ENCODE measurements around the gene OR10C1. TPM values are rescaled to one million over a fixed set of nuclear protein-coding genes. Genes with fewer than 3 reads are reported as not detected.

Gene OR10C1
- total RNA-seq, 1 experiment from 2014 or later = not detected

DNA sequence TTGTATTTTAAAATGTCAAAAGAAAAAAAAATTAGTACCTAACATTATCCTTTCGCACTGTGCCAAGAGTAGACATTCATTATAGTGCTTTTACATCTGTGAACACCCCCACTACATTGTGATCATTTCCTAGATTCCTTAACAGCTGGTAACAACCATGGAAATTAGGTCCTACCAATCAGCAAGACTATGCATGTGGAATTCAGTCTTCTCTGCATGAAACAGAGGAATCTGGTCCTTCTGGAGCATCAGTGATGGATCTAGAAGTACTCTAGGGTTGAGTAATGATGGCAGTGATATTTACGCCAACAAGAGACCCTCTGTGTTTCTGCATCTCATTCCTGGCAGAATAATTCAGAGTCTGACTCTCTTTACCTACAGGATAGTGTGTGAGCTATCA is 14.9 kb upstream of the OR10C1 start:
- peaks cover 15% of the 10 kb centered on the region for H3K27me3 Mint-ChIP-seq (ENCODE audit: insufficient read depth, unreplicated experiment)
- no peak overlapping the region for H3K4me3 Mint-ChIP-seq (ENCODE audit: unreplicated experiment)
- no peak overlapping the region for H3K27ac Mint-ChIP-seq (ENCODE audit: unreplicated experiment)
- Histone ChIP-seq H3K4me3 (ENCODE audit: low read depth, low read length) (no peak overlapping the region), H3K9me3 (no peaks in the 10 kb centered on the region; the same call in 1 of the 2 replicates), H3K4me1 (no peaks in the 10 kb centered on the region), H3K36me3 (ENCODE audit: control insufficient read depth, insufficient read depth, low read length) (no peaks in the 10 kb centered on the region), H3K27me3 (replicated peaks; ENCODE audit: control insufficient read depth, insufficient read depth, low read length) (no peaks in the 10 kb centered on the region)
- H3K9me3 Mint-ChIP-seq (ENCODE audit: unreplicated experiment) = no peaks in the 10 kb centered on the region
- ChIA-PET CTCF (no interaction called here), POLR2A (no interaction called here)
- intact Hi-C loops (cut with micrococcal nuclease; ENCODE audit: unreplicated experiment) = no loop called here
- H3K4me1 Mint-ChIP-seq (ENCODE audit: low read depth, unreplicated experiment) = no peaks in the 10 kb centered on the region
- DNase-seq = no peak
- no peaks in the 10 kb centered on the region for H3K36me3 Mint-ChIP-seq (ENCODE audit: insufficient read depth, unreplicated experiment)
- TF ChIP-seq, protein P1, sequence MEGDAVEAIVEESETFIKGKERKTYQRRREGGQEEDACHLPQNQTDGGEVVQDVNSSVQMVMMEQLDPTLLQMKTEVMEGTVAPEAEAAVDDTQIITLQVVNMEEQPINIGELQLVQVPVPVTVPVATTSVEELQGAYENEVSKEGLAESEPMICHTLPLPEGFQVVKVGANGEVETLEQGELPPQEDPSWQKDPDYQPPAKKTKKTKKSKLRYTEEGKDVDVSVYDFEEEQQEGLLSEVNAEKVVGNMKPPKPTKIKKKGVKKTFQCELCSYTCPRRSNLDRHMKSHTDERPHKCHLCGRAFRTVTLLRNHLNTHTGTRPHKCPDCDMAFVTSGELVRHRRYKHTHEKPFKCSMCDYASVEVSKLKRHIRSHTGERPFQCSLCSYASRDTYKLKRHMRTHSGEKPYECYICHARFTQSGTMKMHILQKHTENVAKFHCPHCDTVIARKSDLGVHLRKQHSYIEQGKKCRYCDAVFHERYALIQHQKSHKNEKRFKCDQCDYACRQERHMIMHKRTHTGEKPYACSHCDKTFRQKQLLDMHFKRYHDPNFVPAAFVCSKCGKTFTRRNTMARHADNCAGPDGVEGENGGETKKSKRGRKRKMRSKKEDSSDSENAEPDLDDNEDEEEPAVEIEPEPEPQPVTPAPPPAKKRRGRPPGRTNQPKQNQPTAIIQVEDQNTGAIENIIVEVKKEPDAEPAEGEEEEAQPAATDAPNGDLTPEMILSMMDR (IDR thresholded peaks at IDR 0.05; ENCODE audit: insufficient read depth in 1 of 2, low read depth in 1 of 2, low read length in 1 of 2, severe bottlenecking in 1 of 2, unreplicated experiment in 1 of 2) = no peak
- BruUV-seq (replicated peaks) = no TSS peak

DNA sequence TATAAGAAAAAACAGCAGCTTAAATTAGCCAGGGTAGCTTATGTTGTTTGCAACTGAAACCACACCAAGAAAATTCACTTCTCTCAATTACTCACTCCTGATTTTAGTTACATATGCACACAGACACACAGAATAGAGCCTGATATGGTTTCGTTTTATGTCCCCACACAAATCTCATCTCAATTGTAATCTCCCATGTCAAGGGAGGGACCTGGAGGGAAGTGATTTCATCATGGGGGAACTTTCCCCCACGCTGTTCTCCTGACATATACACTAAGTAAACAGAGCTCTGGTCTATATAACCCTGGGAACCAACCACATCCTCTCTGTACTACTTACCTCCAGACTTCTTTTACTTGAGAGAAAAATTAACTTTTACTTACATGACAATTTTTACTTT is 14.5 kb upstream of the OR10C1 start:
- no peak overlapping the region for H3K27ac Mint-ChIP-seq (ENCODE audit: unreplicated experiment)
- CTCF ChIA-PET = no interaction called here

DNA sequence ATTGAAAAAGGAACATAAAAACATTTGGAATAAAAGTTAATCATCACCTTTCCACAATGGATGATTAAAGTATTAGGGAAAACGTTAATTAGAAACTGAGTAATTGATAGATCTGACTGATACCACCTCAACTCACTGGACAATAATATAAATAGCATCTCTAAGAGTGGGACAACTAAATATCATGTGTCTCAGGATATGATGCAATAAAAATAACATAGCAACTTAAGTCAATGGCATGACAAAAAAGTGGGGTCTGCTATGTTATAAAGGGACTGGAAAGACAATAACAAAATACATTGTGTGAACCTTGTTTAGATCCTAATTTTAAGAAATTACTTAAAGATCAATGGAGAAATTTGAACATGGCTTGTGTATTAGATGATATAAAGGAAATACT is 14.0 kb upstream of the OR10C1 start:
- DNase-seq = no peak
- peaks cover 18% of the 10 kb centered on the region for H3K27me3 Mint-ChIP-seq (ENCODE audit: insufficient read depth, unreplicated experiment)
- no peaks in the 10 kb centered on the region for H3K36me3 Mint-ChIP-seq (ENCODE audit: insufficient read depth, unreplicated experiment)
- CTCF ChIA-PET = no interaction called here
- intact Hi-C loops (cut with micrococcal nuclease; ENCODE audit: unreplicated experiment) = no loop called here
- H3K36me3 ChIP-seq (ENCODE audit: control insufficient read depth, insufficient read depth, low read length) = no peaks in the 10 kb centered on the region
- TF ChIP-seq, protein P1 (IDR thresholded peaks at IDR 0.05; ENCODE audit: insufficient read depth in 1 of 2, low read depth in 1 of 2, low read length in 1 of 2, severe bottlenecking in 1 of 2, unreplicated experiment in 1 of 2) = no peak
- H3K9me3 Mint-ChIP-seq (ENCODE audit: unreplicated experiment) = no peaks in the 10 kb centered on the region
- H3K4me3 ChIP-seq (ENCODE audit: low read depth, low read length) = no peak overlapping the region
- no peaks in the 10 kb centered on the region for H3K27me3 ChIP-seq (replicated peaks; ENCODE audit: control insufficient read depth, insufficient read depth, low read length)
- H3K27ac Mint-ChIP-seq (ENCODE audit: unreplicated experiment) = no peak overlapping the region
- H3K4me1 Mint-ChIP-seq (ENCODE audit: low read depth, unreplicated experiment) = no peaks in the 10 kb centered on the region
- no peaks in the 10 kb centered on the region for H3K4me1 ChIP-seq
- POLR2A ChIA-PET = no interaction called here
- H3K4me3 Mint-ChIP-seq (ENCODE audit: unreplicated experiment) = no peak overlapping the region
- no peaks in the 10 kb centered on the region; the same call in 1 of the 2 replicates for H3K9me3 ChIP-seq
- no TSS peak for BruUV-seq (replicated peaks)

More for the DNA sequence above, 14.5 kb upstream of the OR10C1 start:
- TF ChIP-seq, protein P1 (IDR thresholded peaks at IDR 0.05; ENCODE audit: insufficient read depth in 1 of 2, low read depth in 1 of 2, low read length in 1 of 2, severe bottlenecking in 1 of 2, unreplicated experiment in 1 of 2) = no peak
- Histone ChIP-seq H3K27me3 (replicated peaks; ENCODE audit: control insufficient read depth, insufficient read depth, low read length) (no peaks in the 10 kb centered on the region), H3K36me3 (ENCODE audit: control insufficient read depth, insufficient read depth, low read length) (no peaks in the 10 kb centered on the region), H3K4me1 (no peaks in the 10 kb centered on the region), H3K4me3 (ENCODE audit: low read depth, low read length) (no peak overlapping the region), H3K9me3 (no peaks in the 10 kb centered on the region; the same call in 1 of the 2 replicates)
- DNase-seq = no peak
- intact Hi-C loops (cut with micrococcal nuclease; ENCODE audit: unreplicated experiment) = no loop called here
- BruUV-seq (replicated peaks) = no TSS peak
- H3K27me3 Mint-ChIP-seq (ENCODE audit: insufficient read depth, unreplicated experiment) = peaks cover 18% of the 10 kb centered on the region
- POLR2A ChIA-PET = no interaction called here
- H3K36me3 Mint-ChIP-seq (ENCODE audit: insufficient read depth, unreplicated experiment) = no peaks in the 10 kb centered on the region
- H3K4me1 Mint-ChIP-seq (ENCODE audit: low read depth, unreplicated experiment) = no peaks in the 10 kb centered on the region
- H3K4me3 Mint-ChIP-seq (ENCODE audit: unreplicated experiment) = no peak overlapping the region
- no peaks in the 10 kb centered on the region for H3K9me3 Mint-ChIP-seq (ENCODE audit: unreplicated experiment)
